LNCaP clone FGC (cell line): ENCODE results near the gene CHEK1.
A peak's percentile ranks its signal among the peaks of the same experiment; 100 is the strongest.
"Not testable (repeated sequence)": the region's sequence is repeated elsewhere in the genome, so short reads cannot be mapped to it uniquely, and the experiment has no call there.

Experiments used
- DNase-seq: peaks from one replicate; pipeline ENCODE4 v3.0.0-alpha.2; 2011; ENCODE audit warnings: low read depth
- H3K4me3 ChIP-seq: 2 replicates; pipeline ENCODE4 v1.5.1; 2011; ENCODE audit warnings: mild to moderate bottlenecking, low read depth, low read length, control low read depth
- TF ChIP-seq, protein P1 (sequence below): IDR thresholded peaks from 2 replicates; pipeline ENCODE4 v1.5.1; 2012; ENCODE audit warnings: mild to moderate bottlenecking; ENCODE audit not compliant: control insufficient read depth, insufficient read depth; ENCODE audit errors: extremely low read depth

The CHEK1 gene

DNA sequence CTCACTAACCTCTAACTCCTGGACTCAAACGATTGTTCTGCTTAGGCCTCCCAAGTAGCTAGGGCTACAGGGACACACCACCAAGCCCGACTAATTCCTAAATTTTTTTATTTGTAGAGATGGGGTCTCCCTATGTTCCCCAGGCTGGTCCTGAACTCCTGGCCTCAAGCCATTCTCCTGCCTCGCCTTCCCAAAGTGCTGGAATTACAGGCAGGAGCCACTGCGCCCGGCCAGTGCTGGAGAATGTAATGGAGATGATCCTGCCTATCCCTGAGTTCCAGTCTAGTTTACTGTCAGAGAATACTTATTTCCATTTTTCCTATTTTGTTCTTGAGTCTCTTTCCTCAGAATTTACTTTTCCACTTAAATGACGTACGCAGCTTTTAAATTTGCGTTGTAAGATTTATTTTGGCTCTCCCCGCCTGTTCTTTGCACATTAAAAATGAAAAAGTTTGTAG lies at the start of gene CHEK1:
CHEK1 (plus strand) TSS at position 408 of the 458 bp plus-strand sequence. CDS start 1,606 bp downstream, outside the sequence.
- H3K4me3 ChIP-seq: peak within 1 kb of the TSS; percentile 70
- TF ChIP-seq, protein P1, sequence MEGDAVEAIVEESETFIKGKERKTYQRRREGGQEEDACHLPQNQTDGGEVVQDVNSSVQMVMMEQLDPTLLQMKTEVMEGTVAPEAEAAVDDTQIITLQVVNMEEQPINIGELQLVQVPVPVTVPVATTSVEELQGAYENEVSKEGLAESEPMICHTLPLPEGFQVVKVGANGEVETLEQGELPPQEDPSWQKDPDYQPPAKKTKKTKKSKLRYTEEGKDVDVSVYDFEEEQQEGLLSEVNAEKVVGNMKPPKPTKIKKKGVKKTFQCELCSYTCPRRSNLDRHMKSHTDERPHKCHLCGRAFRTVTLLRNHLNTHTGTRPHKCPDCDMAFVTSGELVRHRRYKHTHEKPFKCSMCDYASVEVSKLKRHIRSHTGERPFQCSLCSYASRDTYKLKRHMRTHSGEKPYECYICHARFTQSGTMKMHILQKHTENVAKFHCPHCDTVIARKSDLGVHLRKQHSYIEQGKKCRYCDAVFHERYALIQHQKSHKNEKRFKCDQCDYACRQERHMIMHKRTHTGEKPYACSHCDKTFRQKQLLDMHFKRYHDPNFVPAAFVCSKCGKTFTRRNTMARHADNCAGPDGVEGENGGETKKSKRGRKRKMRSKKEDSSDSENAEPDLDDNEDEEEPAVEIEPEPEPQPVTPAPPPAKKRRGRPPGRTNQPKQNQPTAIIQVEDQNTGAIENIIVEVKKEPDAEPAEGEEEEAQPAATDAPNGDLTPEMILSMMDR: no peak
- no peak for DNase-seq

DNA sequence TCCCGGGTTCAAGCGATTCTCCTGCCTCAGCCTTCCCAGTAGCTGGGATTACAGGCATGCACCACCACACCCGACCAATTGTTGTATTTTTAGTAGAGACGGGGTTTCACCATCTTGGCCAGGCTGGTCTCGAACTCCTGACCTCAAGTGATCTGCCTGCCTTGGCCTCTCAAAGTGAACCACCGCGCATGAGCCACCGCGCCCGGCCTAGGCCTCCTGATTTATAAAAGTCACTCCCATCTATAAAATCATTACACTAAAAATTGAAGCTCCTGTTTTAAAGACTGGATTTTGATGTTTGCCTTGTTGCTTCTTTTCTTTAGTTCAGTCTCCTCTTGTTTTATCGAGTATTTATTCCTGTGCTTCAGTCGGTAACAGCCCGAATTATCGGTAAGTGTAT lies 47.8 kb upstream of the CHEK1 start:
- H3K4me3 ChIP-seq, DNase-seq: not testable (repeated sequence)

DNA sequence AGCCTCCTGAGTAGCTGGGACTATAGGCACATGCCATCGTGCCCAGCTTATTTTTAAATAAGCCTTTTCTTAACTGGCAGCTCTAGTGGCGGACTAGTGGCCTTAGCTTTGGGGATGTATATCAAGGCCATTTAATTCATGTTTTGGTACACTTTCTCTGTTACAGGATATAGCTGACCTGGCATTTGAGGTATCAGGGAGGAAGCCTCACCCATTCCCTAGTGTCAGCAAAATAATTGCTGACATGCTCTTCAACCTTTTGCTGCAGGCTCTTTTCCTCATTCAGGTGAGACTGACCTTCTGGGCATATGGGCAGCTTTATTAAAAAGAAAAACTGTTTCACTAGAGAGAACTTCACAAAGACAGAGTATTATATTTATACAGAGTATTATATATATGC lies 46.2 kb upstream of the CHEK1 start:
- no peak for DNase-seq
- TF ChIP-seq, protein P1: no peak
- no peak overlapping the region for H3K4me3 ChIP-seq

DNA sequence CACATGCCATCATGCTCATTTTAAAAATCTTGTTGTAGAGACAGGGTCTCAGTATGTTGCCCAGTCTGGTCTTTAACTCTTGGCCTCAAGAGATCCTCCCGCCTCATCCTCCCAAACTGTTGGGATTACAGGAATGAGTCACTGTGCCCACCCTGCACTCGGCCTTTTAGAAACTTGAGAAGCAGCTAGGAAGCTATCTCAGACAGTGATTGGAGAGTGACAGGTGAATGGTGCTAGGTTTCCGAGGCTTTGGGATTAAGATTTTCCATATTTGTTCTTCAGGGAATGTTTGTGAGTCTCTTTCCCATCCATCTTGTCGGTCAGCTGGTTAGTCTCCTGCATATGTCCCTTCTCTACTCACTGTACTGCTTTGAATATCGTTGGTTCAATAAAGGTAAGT lies 45.2 kb upstream of the CHEK1 start:
- no peak overlapping the region for H3K4me3 ChIP-seq
- TF ChIP-seq, protein P1: no peak
- DNase-seq: no peak

DNA sequence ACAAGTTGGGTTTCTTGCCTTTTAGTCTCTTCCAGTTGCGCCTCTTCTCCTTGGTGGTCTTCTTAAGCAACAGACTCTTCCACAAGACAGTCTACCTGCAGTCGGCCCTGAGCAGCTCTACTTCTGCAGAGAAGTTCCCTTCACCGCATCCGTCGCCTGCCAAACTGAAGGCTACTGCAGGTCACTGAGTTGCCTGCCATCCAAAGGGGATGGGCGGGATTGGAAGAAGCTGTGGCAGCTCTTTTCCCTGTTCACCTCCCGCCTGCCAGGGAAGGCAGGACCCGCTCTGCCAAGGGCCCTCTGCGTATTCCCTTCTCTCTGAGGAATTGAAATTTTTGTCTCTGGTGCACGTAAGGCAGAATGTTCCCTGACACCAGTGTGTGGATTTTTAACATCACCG lies 41.5 kb upstream of the CHEK1 start:
- TF ChIP-seq, protein P1: no peak

DNA sequence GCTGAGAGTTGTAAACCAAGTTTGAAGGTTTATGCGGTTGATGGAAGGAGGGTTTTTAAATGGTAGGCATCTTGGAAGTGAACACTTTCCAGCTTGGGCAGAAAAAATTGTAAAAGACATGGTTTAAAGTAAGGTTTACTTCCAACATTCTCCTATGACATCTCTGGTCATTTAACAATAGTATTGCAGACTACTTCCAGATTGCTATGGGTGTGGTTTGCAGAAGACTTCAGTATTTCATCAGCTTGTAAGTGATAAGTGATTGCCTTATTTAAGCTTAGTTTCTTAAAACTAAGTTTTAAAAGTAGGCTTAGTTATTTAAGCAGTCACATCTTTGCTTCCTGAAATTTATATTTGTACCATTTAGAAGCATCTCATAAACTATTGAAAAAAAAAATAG lies 39.5 kb upstream of the CHEK1 start:
- no peak overlapping the region for H3K4me3 ChIP-seq
- TF ChIP-seq, protein P1: no peak
- no peak for DNase-seq

More for the DNA sequence above, 41.5 kb upstream of the CHEK1 start:
- no peak for DNase-seq
- H3K4me3 ChIP-seq: no peak overlapping the region

DNA sequence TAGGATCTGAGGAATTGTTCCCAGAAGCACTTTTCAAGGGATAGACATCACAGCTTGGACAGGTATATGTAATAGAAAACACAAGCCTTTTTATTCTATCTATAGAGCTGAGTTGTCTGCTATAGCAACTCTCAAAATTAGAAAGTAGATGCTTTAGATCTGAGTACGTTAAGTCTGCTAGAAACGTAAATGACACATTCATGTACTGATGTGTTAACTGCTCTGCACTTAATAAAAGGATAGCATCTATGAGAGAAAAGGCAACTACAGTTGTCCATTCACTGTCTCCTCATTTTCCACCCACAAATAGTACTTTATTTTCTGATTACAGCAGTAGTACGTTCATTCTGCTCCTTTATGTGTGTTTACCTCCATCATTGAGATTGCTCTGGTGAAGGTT lies 38.3 kb upstream of the CHEK1 start:
- H3K4me3 ChIP-seq: no peak overlapping the region
- DNase-seq: no peak
- TF ChIP-seq, protein P1: no peak

DNA sequence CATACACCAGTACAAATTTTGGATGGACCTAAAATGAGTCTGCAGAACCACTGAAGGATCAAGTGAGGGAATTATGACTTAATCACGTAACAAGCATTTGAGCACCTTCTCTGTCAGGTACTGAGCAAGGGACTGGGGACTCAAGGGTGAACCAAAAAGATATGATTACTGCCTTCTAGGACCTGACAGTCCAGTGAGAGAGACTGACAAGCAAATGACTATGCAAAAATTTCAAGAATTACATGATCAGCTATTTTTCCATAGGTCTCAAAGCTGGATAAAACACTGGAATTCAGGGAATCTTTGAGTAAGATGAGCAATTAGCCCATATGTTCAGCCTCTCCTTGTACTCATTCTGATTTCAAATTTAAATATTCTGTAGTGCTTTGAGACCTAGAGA lies 37.5 kb upstream of the CHEK1 start:
- no peak overlapping the region for H3K4me3 ChIP-seq
- no peak for DNase-seq
- TF ChIP-seq, protein P1: no peak
